ENCODE data around the gene DPM3.

DPM3 gene

DNA sequence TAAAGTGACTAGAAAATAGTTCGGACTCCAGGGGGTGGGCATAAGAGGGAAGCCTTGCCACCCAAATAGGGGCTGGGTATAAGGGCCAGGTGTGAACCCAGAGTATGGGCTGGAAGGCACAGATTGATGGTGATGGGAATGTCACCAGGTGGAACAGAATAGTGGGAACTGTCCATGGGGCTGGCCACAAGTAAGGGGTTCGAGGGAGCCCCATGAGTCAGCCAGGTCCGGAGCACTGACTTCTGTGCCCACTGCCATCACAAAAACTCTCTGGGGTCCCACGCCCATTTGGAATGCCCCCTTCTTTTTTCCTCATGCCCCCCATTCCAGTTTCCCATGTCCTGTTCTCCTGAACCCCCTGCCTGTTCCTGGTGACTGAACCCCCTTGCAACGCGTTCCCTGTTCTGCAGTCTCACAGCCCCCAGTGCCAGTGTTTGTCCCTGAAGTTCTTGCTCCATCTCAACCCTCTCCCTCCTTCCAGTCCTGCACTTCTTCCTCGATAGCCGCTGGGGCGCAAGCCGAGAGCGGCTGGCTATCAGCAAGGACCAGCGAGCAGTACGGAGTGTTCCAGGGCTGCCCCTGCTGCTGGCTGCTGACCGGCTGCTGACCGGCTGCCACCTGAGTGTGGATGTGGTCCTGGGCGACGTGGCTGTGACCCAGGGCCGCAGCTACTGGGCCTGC lies 41.2 kb upstream of the DPM3 start:
- H3K9me3 Mint-ChIP-seq = no peaks in the 10 kb centered on the region
- no peak overlapping the region for H3K27ac Mint-ChIP-seq (ENCODE audit: low read depth)
- no peak for ATAC-seq (replicated peaks; ENCODE audit: extremely low read depth, poor library complexity, severe bottlenecking)
- H3K4me3 Mint-ChIP-seq = no peak overlapping the region
- H3K36me3 Mint-ChIP-seq (ENCODE audit: insufficient read depth) = peaks cover 16% of the 10 kb centered on the region
- H3K27me3 Mint-ChIP-seq = no peaks in the 10 kb centered on the region
- DNase-seq (ENCODE audit: low spot score in 2 of 2) = no peak
- H3K4me1 Mint-ChIP-seq = peaks cover 12% of the 10 kb centered on the region

DNA sequence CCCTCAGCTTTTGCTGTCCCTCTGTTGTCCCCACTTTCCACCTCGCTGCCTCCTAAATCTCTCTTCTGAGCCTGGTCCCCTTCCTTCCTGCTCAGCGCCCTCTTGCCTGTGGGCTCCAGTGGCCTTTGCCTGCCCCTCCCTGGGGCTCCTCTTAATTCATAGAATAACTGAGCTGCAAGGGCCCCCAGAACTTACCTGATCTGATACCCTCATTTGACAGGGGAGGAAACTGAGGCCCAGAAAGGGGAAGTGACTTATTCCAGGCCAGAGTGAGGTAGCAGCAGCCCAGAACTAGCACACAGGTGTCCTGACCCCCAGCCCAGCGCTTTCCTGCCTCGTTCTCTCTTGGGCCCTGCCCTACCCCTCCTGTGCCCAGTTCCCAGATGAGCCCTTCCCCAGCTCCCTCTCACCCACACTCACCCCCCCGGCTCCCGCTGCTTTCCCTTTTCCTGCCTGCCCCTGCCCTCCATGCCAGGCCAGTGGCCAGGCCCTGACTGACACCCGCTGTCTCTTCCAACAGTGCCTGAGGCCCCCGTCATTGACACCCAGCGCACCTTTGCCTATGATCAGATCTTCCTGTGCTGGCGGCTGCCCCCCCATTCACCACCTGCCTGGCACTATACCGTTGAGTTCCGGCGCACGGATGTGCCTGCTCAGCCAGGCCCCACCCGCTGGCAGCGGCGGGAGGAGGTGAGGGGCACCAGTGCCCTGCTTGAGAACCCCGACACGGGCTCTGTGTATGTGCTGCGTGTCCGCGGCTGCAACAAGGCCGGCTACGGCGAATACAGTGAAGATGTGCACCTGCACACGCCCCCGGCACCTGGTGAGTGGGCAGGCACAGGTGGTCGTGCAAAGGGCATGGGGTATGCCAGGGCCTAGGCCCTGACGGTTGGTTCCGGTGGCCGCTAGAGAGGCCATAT lies 39.0 kb upstream of the DPM3 start:
- peaks cover 17% of the 10 kb centered on the region for H3K36me3 Mint-ChIP-seq (ENCODE audit: insufficient read depth)
- DNase-seq (ENCODE audit: low spot score in 2 of 2) (no peak), ATAC-seq (replicated peaks; ENCODE audit: extremely low read depth, poor library complexity, severe bottlenecking) (no peak)
- H3K27ac Mint-ChIP-seq (ENCODE audit: low read depth) = no peak overlapping the region
- no peak overlapping the region for H3K4me3 Mint-ChIP-seq
- peaks cover 19% of the 10 kb centered on the region for H3K4me1 Mint-ChIP-seq
- H3K27me3 Mint-ChIP-seq = no peaks in the 10 kb centered on the region
- no peaks in the 10 kb centered on the region for H3K9me3 Mint-ChIP-seq

DNA sequence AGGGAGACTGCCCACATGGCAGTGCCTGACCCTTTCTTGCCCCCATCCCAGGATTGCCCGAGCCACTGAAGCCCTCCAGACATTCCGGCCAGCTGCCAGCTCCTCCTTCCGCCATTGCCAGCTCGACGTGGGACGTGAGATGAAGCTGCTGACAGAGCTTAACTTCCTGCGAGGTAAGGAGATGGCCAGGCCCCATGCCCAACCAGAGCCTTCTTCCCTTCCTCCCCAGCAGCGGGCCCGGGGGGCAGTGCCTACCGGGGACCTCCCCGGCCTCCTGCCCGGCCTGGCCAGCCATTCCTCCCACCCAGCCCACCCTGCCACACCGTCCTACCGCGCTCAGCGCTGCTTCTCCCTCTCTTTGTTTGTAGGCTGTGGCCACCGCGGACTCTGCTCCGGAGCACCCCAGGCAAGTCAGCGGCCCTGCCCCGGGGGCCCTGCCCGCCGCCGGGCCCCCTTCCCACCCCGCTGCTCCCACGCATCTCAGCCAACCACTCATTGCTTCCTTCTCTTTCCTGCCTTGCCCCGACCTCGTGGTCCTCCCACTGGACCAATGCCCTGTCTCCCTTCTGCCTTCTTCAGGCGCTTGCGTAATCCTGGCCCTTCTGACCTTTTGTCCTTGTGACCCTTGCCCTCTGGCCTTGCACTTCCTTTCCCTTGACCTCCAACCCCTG lies 38.2 kb upstream of the DPM3 start:
- DNase-seq (ENCODE audit: low spot score in 2 of 2) (no peak), ATAC-seq (replicated peaks; ENCODE audit: extremely low read depth, poor library complexity, severe bottlenecking) (no peak)
- H3K4me1 Mint-ChIP-seq = peaks cover 27% of the 10 kb centered on the region
- H3K9me3 Mint-ChIP-seq = no peaks in the 10 kb centered on the region
- H3K36me3 Mint-ChIP-seq (ENCODE audit: insufficient read depth) = peaks cover 21% of the 10 kb centered on the region
- no peaks in the 10 kb centered on the region for H3K27me3 Mint-ChIP-seq
- no peak overlapping the region for H3K27ac Mint-ChIP-seq (ENCODE audit: low read depth)
- no peak overlapping the region for H3K4me3 Mint-ChIP-seq

DNA sequence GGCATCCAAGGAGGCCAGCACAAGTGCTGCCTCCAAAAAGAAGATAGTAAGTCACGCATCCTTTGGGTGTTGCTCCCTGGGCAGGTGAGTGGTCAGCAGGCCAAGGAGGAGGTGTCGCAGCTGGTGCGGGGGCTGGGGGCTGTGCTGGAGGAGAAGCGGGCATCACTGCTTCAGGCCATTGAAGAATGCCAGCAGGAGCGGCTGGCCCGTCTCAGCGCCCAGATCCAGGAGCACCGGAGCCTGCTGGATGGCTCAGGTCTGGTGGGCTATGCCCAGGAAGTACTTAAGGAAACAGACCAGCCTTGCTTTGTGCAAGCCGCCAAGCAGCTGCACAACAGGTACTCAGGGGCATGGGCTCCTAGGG lies 37.6 kb upstream of the DPM3 start:
- Mint-ChIP-seq H3K36me3 (ENCODE audit: insufficient read depth) (peaks cover 24% of the 10 kb centered on the region), H3K4me3 (no peak overlapping the region), H3K27me3 (no peaks in the 10 kb centered on the region), H3K27ac (ENCODE audit: low read depth) (no peak overlapping the region), H3K4me1 (peaks cover 33% of the 10 kb centered on the region), H3K9me3 (no peaks in the 10 kb centered on the region)
- ATAC-seq (replicated peaks; ENCODE audit: extremely low read depth, poor library complexity, severe bottlenecking) (no peak), DNase-seq (ENCODE audit: low spot score in 2 of 2) (no peak)

DNA sequence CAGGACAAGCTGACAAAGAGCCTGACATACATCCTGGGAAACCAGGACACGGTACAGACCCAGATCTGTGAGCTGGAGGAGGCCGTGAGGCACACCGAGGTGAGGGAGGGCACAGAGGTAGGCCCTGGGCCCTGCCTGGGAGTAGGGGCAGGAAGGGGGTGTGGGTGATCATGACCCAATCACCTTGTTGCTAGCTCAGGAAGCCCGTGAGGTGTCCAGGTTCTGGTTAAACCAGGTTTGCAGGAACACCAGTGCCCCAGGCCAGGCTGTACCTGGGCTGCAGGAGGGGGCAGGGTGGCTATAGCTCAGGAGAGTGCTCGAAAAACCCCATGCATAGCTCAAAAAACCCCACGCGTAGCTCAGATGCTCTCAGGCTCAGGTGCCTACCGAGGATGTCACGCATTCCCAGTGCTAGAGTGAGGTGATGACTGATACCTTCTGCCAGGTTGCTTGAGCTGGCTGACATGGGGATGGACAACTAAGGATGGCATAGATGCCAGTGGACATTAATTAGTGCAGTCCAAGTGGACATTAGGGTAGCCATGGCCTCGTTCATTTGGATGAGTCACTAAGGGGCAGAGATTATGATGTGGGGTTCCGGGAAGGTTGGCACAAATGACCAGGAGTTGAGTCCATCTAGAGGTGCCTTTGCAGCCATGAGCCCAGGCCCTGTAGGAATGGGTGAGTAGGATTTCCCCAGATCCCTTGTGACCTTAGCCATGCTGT lies 37.0 kb upstream of the DPM3 start:
- ATAC-seq (replicated peaks; ENCODE audit: extremely low read depth, poor library complexity, severe bottlenecking) = no peak

DNA sequence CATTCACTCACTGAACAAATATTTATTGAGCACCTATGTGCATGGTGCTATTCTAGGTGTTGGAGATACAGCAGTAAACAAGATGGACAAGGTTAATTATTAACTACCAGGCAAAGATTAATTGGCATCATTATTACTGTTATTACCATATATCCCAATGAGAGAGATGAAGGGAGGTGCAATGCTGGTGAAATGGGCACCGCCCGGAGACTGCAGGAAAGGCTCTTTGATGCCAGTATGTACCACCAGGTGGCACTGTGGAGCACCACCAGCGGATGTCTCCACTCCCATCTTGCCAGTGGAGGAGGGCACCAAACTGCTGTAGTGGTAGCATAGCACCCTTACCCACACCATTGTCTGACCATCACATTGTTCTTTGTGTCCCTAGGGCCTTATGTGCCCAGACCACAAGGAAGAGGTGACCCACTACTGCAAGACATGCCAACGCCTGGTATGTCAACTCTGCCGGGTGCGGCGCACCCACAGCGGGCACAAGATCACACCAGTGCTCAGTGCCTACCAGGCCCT lies 36.3 kb upstream of the DPM3 start:
- DNase-seq (ENCODE audit: low spot score in 2 of 2) (peak; percentile 70 to 79), ATAC-seq (replicated peaks; ENCODE audit: extremely low read depth, poor library complexity, severe bottlenecking) (peak; percentile 31)
- Mint-ChIP-seq H3K4me1 (peaks cover 43% of the 10 kb centered on the region), H3K36me3 (ENCODE audit: insufficient read depth) (peaks cover 29% of the 10 kb centered on the region), H3K27me3 (no peaks in the 10 kb centered on the region), H3K27ac (ENCODE audit: low read depth) (no peak overlapping the region), H3K9me3 (no peaks in the 10 kb centered on the region), H3K4me3 (peak overlapping the region; percentile 30)

More for the DNA sequence above, 37.0 kb upstream of the DPM3 start:
- Mint-ChIP-seq H3K36me3 (ENCODE audit: insufficient read depth) (peaks cover 27% of the 10 kb centered on the region), H3K27me3 (no peaks in the 10 kb centered on the region), H3K27ac (ENCODE audit: low read depth) (no peak overlapping the region), H3K9me3 (no peaks in the 10 kb centered on the region), H3K4me1 (peaks cover 37% of the 10 kb centered on the region), H3K4me3 (no peak overlapping the region)
- no peak for DNase-seq (ENCODE audit: low spot score in 2 of 2)

DNA sequence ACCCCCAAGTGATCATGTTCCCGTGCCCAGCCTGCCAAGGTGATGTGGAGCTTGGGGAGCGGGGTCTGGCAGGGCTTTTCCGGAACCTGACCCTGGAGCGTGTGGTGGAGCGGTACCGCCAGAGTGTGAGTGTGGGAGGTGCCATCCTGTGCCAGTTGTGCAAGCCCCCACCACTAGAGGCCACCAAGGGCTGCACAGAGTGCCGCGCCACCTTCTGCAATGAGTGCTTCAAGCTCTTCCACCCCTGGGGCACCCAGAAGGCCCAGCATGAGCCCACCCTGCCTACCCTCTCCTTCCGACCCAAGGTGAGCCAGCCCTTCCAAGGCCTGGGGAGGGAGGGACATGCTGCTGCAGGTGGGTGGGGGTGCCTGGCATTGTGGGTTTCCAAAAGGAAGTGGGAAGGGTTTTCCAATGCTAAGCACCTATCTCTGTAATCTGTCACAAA lies 35.6 kb upstream of the DPM3 start:
- H3K4me1 Mint-ChIP-seq = peaks cover 43% of the 10 kb centered on the region
- no peaks in the 10 kb centered on the region for H3K27me3 Mint-ChIP-seq
- H3K27ac Mint-ChIP-seq (ENCODE audit: low read depth) = no peak overlapping the region
- ATAC-seq (replicated peaks; ENCODE audit: extremely low read depth, poor library complexity, severe bottlenecking) (no peak), DNase-seq (ENCODE audit: low spot score in 2 of 2) (no peak)
- H3K36me3 Mint-ChIP-seq (ENCODE audit: insufficient read depth) = peaks cover 36% of the 10 kb centered on the region
- no peak overlapping the region for H3K4me3 Mint-ChIP-seq
- H3K9me3 Mint-ChIP-seq = no peaks in the 10 kb centered on the region

DNA sequence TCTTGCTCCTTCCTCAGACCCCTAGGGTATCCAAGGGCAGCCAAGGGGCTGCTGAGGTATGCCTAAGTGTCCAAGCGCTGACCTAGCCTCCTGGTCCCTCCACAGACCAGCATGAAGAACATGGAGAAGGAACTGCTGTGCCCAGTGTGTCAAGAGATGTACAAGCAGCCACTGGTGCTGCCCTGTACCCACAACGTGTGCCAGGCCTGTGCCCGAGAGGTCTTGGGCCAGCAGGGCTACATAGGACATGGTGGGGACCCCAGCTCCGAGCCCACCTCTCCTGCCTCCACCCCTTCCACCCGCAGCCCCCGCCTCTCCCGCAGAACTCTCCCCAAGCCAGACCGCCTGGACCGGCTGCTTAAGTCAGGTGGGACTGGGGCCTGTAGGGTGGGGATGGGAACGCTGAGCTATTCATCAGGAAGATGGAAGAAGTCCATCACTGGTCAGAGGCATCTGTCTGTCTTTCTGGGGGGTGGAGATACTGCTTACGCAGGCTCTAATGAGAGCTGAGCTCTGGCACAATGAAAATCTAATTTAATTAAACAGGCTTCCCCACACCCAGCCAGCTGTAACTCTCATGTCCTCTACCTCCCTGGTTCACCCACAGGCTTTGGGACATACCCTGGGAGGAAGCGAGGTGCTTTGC lies 35.1 kb upstream of the DPM3 start:
- no peak for DNase-seq (ENCODE audit: low spot score in 2 of 2)
- peaks cover 43% of the 10 kb centered on the region for H3K4me1 Mint-ChIP-seq
- no peak overlapping the region for H3K27ac Mint-ChIP-seq (ENCODE audit: low read depth)
- H3K27me3 Mint-ChIP-seq = no peaks in the 10 kb centered on the region
- peak overlapping the region; percentile 97 for H3K4me3 Mint-ChIP-seq
- peaks cover 37% of the 10 kb centered on the region for H3K36me3 Mint-ChIP-seq (ENCODE audit: insufficient read depth)
- ATAC-seq (replicated peaks; ENCODE audit: extremely low read depth, poor library complexity, severe bottlenecking) = no peak
- no peaks in the 10 kb centered on the region for H3K9me3 Mint-ChIP-seq

DNA sequence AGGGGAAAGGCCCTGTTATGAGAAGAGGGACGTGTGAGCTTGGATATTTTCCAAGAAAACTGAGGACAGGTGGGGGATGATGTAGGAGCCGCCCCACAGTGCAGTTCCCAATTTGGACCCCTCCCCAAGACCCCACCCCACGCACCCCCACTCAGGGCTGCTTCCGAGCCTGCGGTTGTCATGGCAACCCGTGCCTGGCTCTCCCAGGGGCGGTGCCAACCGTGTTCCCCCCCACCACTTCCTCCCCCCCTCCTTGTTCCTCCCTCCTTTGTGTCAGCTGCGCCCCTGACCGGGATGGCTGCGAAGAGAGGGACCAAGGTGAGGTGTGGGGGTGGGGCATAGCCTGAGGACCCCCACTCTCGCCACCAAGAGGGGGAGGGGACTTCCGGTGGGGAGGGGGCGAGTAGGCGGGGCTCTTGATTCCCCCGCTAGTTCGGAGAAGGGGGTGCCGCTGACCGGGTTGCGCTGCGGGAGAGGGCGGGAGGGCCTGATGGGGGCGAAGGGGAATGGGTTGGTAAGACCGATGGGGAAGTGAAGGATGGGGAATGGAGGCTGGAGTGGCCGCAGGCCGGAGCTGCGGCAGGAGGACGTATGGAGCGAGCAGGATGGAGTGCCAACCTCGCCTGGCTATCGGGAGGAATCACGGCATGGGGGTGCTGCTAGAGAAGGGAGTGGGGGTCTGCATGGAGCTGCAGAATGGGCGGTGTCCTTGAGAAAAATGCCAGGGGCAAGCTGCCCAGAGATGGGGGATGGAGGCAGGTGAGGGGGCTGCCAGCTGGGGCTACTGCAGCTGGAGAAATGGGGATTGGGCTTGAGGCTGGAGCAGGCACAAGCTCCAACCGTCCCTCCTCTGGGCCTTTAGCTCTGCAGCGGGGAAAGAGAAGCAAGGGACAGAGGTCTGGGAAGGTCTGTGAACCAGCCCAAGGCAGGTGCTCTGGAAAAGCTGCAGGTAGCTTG lies 34.3 kb upstream of the DPM3 start:
- H3K4me3 Mint-ChIP-seq = peak overlapping the region; percentile 97
- peak overlapping the region; percentile 97 for H3K27ac Mint-ChIP-seq (ENCODE audit: low read depth)
- ATAC-seq (replicated peaks; ENCODE audit: extremely low read depth, poor library complexity, severe bottlenecking) (no peak), DNase-seq (ENCODE audit: low spot score in 2 of 2) (no peak)
- peaks cover 43% of the 10 kb centered on the region for H3K4me1 Mint-ChIP-seq
- H3K27me3 Mint-ChIP-seq = no peaks in the 10 kb centered on the region
- peaks cover 36% of the 10 kb centered on the region for H3K36me3 Mint-ChIP-seq (ENCODE audit: insufficient read depth)
- H3K9me3 Mint-ChIP-seq = no peaks in the 10 kb centered on the region

DNA sequence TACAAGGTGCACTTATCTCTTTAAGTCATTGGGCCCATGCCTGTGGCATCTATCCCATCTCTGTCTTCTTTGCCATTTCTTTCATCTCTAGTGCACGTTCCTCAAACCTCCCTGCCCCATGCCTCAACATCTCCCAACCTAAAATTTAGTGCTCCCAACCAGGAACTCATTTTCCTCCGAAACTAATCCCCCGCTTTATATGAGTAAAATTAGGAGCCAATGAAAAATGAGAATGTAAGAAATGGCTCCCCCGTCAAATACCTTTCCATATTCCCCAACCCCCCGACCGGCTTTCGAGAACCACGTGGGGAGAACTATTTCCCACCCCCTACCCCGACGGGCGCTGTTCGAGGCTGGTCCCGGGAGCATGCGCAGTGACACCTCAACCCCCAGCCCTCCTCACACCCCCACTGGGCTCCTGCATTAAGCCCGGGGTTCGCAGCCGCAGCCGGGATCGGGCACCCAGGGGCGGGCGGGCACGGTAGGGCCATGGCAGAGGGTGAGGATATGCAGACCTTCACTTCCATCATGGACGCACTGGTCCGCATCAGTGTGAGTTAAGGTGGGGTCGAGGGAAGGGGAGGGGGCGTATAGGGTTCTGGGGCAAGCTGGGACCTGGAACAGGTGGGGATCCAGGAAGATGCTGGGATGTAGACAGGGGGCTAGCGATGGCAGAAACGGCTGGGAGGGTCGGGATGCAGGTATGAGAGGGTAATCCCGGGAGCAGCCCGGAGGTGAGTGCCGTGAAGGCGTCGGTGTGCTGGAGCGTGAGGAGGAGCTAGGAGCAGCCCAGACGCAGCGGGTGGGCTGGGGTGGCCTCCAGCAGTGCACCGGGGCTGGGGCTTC lies 33.4 kb upstream of the DPM3 start, which contains the start of gene TRIM46:
Gene TRIM46, plus strand, starts transcription at position 372 of the 846 bp plus-strand sequence. Its CDS starts 118 bp downstream, at position 490.
- Mint-ChIP-seq H3K4me1 (peaks cover 43% of the 10 kb centered on the region), H3K9me3 (no peaks in the 10 kb centered on the region)
- no peak for DNase-seq (ENCODE audit: low spot score in 2 of 2)

More for the DNA sequence above, 33.4 kb upstream of the DPM3 start, which contains the start of gene TRIM46:
- peak within 1 kb of the TSS; percentile 97 for H3K27ac Mint-ChIP-seq (ENCODE audit: low read depth)
- no peaks in the 10 kb centered on the region for H3K27me3 Mint-ChIP-seq
- peak within 1 kb of the TSS; percentile 97 for H3K4me3 Mint-ChIP-seq
- H3K36me3 Mint-ChIP-seq (ENCODE audit: insufficient read depth) = peaks cover 35% of the 10 kb centered on the region
- ATAC-seq (replicated peaks; ENCODE audit: extremely low read depth, poor library complexity, severe bottlenecking) = peak; percentile 22

Measured in central memory CD8-positive, alpha-beta T cell (primary cell).